Measurements from ENCODE around the gene PTPN22. TPM values are rescaled to one million over a fixed set of nuclear protein-coding genes. Genes with fewer than 3 reads are reported as not detected.

Gene PTPN22
- total and polyA plus RNA-seq, 2 donors from 2014 or later = 0.32 to 6.6 TPM

DNA sequence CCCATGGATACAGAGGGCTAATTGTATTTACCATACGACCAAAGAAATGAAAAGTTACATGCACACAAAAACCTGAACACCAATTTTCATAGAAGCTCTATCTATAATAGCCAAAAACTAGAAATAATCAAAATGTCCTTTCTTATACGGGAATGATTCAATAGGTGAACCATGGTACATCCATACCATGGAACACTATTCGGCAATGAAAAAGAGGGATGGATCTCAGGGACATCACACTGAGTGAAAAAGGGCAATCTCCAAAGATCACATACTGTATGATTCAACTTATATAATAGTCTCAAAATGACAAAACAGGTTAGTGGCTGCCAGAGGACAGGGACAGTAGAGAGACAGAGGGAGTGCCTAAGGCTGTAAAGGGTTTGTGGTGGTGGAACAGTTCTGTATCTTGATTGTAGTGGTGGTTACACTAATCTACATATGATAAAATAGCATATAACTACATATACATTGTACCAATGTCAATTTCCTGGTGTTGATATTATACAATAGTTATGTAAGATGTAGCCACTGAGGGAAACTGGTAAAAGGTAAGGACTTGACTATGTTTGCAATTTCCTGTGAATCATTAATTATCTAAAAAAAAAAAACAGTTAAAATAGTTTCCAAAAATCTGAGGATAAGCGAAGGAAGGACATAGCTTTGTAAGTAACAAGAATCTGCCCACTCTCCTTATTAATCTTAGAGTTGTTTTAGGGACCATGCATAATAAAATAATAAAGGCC, 62.9 kb downstream of the PTPN22 start:
- H3K9me3 ChIP-seq (ENCODE audit: control insufficient read depth in 2 of 3, insufficient read depth in 1 of 3, low read length in 3 of 3) = no peaks in the 10 kb centered on the region
- no peak for FAIRE-seq
- H3K36me3 ChIP-seq (ENCODE audit: control insufficient read depth in 2 of 3, insufficient read depth in 3 of 3, low read length in 3 of 3) = no peaks in the 10 kb centered on the region
- no peak for DNase-seq
- H3K9ac ChIP-seq (ENCODE audit: low read length in 3 of 3) = no peak overlapping the region
- H3K27ac ChIP-seq (ENCODE audit: low read depth in 2 of 2, low read length in 2 of 2) = no peak overlapping the region
- H3K4me3 ChIP-seq (ENCODE audit: low read length in 3 of 3) = no peak overlapping the region
- TF ChIP-seq, protein P1, sequence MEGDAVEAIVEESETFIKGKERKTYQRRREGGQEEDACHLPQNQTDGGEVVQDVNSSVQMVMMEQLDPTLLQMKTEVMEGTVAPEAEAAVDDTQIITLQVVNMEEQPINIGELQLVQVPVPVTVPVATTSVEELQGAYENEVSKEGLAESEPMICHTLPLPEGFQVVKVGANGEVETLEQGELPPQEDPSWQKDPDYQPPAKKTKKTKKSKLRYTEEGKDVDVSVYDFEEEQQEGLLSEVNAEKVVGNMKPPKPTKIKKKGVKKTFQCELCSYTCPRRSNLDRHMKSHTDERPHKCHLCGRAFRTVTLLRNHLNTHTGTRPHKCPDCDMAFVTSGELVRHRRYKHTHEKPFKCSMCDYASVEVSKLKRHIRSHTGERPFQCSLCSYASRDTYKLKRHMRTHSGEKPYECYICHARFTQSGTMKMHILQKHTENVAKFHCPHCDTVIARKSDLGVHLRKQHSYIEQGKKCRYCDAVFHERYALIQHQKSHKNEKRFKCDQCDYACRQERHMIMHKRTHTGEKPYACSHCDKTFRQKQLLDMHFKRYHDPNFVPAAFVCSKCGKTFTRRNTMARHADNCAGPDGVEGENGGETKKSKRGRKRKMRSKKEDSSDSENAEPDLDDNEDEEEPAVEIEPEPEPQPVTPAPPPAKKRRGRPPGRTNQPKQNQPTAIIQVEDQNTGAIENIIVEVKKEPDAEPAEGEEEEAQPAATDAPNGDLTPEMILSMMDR (IDR thresholded peaks at IDR 0.05; ENCODE audit: borderline replicate concordance, extremely low read depth, insufficient read depth) = no peak
- H3K27me3 ChIP-seq (ENCODE audit: control insufficient read depth, insufficient read depth, low read length) = no peaks in the 10 kb centered on the region
- intact Hi-C loops (cut with DNase I) = no loop called here
- peaks cover 0 to 8% (median 2%) of the 10 kb centered on the region in 3 donors for H3K4me1 ChIP-seq (ENCODE audit: control insufficient read depth in 2 of 3, insufficient read depth in 2 of 3, low read depth in 1 of 3, low read length in 3 of 3)

DNA sequence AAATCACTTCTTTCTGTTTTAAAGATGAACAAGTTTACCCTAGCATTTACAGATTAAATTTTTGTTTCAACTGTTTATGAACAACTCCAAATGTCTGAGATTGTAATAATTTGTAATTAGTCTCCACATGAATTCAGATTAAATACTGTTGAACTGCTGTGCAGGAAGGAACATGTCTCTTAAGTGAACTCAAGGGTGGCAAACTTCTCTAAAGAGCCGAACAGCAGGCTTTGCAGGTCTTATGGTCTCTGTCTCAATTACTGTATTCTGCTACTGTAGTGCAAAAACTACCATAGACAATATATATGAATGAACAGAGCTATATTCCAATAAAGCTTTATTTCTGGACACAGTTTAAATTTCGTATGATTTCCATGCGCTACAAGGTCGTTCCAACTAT, 65.9 kb downstream of the PTPN22 start:
- FAIRE-seq = no peak

DNA sequence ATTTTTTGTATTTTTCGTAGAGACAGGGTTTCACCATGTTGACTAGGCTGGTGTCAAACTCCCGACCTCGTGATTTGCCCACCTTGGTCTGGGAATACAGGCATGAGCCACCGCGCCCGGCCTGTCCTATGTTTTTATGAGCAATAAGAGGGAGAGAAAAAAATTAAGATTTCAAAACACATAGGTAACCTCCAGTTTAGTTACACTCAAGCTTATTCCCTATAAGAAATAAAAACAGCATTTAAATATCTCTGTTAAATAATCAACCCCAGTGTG, 66.3 kb downstream of the PTPN22 start:
- no peak for FAIRE-seq
- Histone ChIP-seq H3K27ac (ENCODE audit: low read depth in 2 of 2, low read length in 2 of 2) (no peak overlapping the region), H3K4me1 (ENCODE audit: control insufficient read depth in 2 of 3, insufficient read depth in 2 of 3, low read depth in 1 of 3, low read length in 3 of 3) (peaks cover 0 to 8% (median 4%) of the 10 kb centered on the region in 3 donors), H3K9ac (ENCODE audit: low read length in 3 of 3) (no peak overlapping the region), H3K36me3 (ENCODE audit: control insufficient read depth in 2 of 3, insufficient read depth in 3 of 3, low read length in 3 of 3) (no peaks in the 10 kb centered on the region), H3K4me3 (ENCODE audit: low read length in 3 of 3) (no peak overlapping the region), H3K27me3 (ENCODE audit: control insufficient read depth, insufficient read depth, low read length) (no peaks in the 10 kb centered on the region), H3K9me3 (ENCODE audit: control insufficient read depth in 2 of 3, insufficient read depth in 1 of 3, low read length in 3 of 3) (no peaks in the 10 kb centered on the region)
- intact Hi-C loops (cut with DNase I) = no loop called here
- TF ChIP-seq, protein P1 (IDR thresholded peaks at IDR 0.05; ENCODE audit: borderline replicate concordance, extremely low read depth, insufficient read depth) = no peak
- DNase-seq = no peak

More for the DNA sequence above, 65.9 kb downstream of the PTPN22 start:
- no peak overlapping the region for H3K9ac ChIP-seq (ENCODE audit: low read length in 3 of 3)
- DNase-seq = no peak
- TF ChIP-seq, protein P1 (IDR thresholded peaks at IDR 0.05; ENCODE audit: borderline replicate concordance, extremely low read depth, insufficient read depth) = no peak
- H3K9me3 ChIP-seq (ENCODE audit: control insufficient read depth in 2 of 3, insufficient read depth in 1 of 3, low read length in 3 of 3) = no peaks in the 10 kb centered on the region
- H3K36me3 ChIP-seq (ENCODE audit: control insufficient read depth in 2 of 3, insufficient read depth in 3 of 3, low read length in 3 of 3) = no peaks in the 10 kb centered on the region
- H3K4me3 ChIP-seq (ENCODE audit: low read length in 3 of 3) = no peak overlapping the region
- intact Hi-C loops (cut with DNase I) = no loop called here
- peaks cover 2 to 8% (median 4%) of the 10 kb centered on the region in 3 donors for H3K4me1 ChIP-seq (ENCODE audit: control insufficient read depth in 2 of 3, insufficient read depth in 2 of 3, low read depth in 1 of 3, low read length in 3 of 3)
- H3K27me3 ChIP-seq (ENCODE audit: control insufficient read depth, insufficient read depth, low read length) = no peaks in the 10 kb centered on the region
- no peak overlapping the region for H3K27ac ChIP-seq (ENCODE audit: low read depth in 2 of 2, low read length in 2 of 2)

Data from kidney (tissue), 14 donors.